ENCODE results near the gene ARHGDIB.

Gene ARHGDIB

GRCh38 chr12:14975457-14975856 is 14.1 kb upstream of the ARHGDIB start:
- H3K36me3 ChIP-seq (ENCODE audit: control insufficient read depth in 4 of 4, insufficient read depth in 4 of 4, low read length in 3 of 4) = no peaks in the 10 kb centered on the region
- H3K27ac ChIP-seq (ENCODE audit: insufficient read depth in 1 of 2, low read depth in 1 of 2, low read length in 2 of 2, poor library complexity in 1 of 2, severe bottlenecking in 2 of 2) = no peak overlapping the region
- peaks cover 0 to 42% (median 18%) of the 10 kb centered on the region in 4 experiments for H3K4me1 ChIP-seq (ENCODE audit: control extremely low read depth in 1 of 4, control insufficient read depth in 4 of 4, insufficient read depth in 4 of 4, low read length in 3 of 4)
- CTCF ChIA-PET = interaction anchor here (1.2 to 1.8 kb wide), 2 partner anchors 9 to 14 kb away, joined by 3 to 5 read pairs; partner anchors contain the start of gene ARHGDIB
- 67% methylated on average over 3 of the region's 4 CpGs for WGBS (ENCODE audit: insufficient coverage)
- no peaks in the 10 kb centered on the region for H3K9me3 ChIP-seq (ENCODE audit: control extremely low read depth in 1 of 5, control insufficient read depth in 4 of 5, insufficient read depth in 2 of 5, low read depth in 1 of 5, low read length in 4 of 5)
- POLR2A ChIA-PET = no interaction called here
- DNase-seq = no peak
- no peaks in the 10 kb centered on the region for H3K27me3 ChIP-seq (replicated peaks in 2 of 5; ENCODE audit: control insufficient read depth in 4 of 5, insufficient read depth in 5 of 5, low read length in 4 of 5)
- H3K4me3 ChIP-seq (ENCODE audit: control insufficient read depth in 1 of 7, extremely low read depth in 1 of 7, insufficient read depth in 4 of 7, low read depth in 2 of 7, low read length in 6 of 7) = no peak overlapping the region

- Histone ChIP-seq H3K4me1 (ENCODE audit: control extremely low read depth in 1 of 4, control insufficient read depth in 4 of 4, insufficient read depth in 4 of 4, low read length in 3 of 4) (peaks cover 0 to 35% (median 13%) of the 10 kb centered on the region in 4 experiments), H3K9me3 (ENCODE audit: control extremely low read depth in 1 of 5, control insufficient read depth in 4 of 5, insufficient read depth in 2 of 5, low read depth in 1 of 5, low read length in 4 of 5) (no peaks in the 10 kb centered on the region), H3K27ac (ENCODE audit: insufficient read depth in 1 of 2, low read depth in 1 of 2, low read length in 2 of 2, poor library complexity in 1 of 2, severe bottlenecking in 2 of 2) (no peak overlapping the region), H3K36me3 (ENCODE audit: control insufficient read depth in 4 of 4, insufficient read depth in 4 of 4, low read length in 3 of 4) (no peaks in the 10 kb centered on the region), H3K27me3 (replicated peaks in 2 of 5; ENCODE audit: control insufficient read depth in 4 of 5, insufficient read depth in 5 of 5, low read length in 4 of 5) (no peaks in the 10 kb centered on the region), H3K4me3 (ENCODE audit: control insufficient read depth in 1 of 7, extremely low read depth in 1 of 7, insufficient read depth in 4 of 7, low read depth in 2 of 7, low read length in 6 of 7) (no peak overlapping the region)
- POLR2A ChIA-PET = interaction anchor here (1.4 kb wide), 1 partner anchor 13 kb away, joined by 3 read pairs; no protein-coding TSS in a partner anchor
- 100% methylated on average over 3 of the region's 3 CpGs for WGBS (ENCODE audit: insufficient coverage)
- CTCF ChIA-PET = interaction anchor here (0.7 to 1.8 kb wide), 2 partner anchors 12 to 13 kb away, joined by 3 to 5 read pairs; partner anchors contain the start of gene ARHGDIB
- DNase-seq = no peak
Measured at GRCh38 chr12:14974633-14975032, 13.2 kb upstream of the ARHGDIB start.

- ChIA-PET CTCF (interaction anchor here (1.2 to 2.1 kb wide), 3 partner anchors 11 to 20 kb away, joined by 3 to 10 read pairs (median 6); no protein-coding TSS in a partner anchor), POLR2A (no interaction called here)
Measured at GRCh38 chr12:14972816-14973215, 11.4 kb upstream of the ARHGDIB start, which contains the start of gene PDE6H. Gene PDE6H (plus strand): TSS chr12:14973042. CDS start chr12:14978013, 4,971 bp downstream.

GRCh38 chr12:14970473-14970872 is 9.1 kb upstream of the ARHGDIB start:
- WGBS (ENCODE audit: insufficient coverage) = 77% methylated on average over 3 of the region's 4 CpGs
- Histone ChIP-seq H3K27ac (ENCODE audit: insufficient read depth in 1 of 2, low read depth in 1 of 2, low read length in 2 of 2, poor library complexity in 1 of 2, severe bottlenecking in 2 of 2) (no peak overlapping the region), H3K27me3 (replicated peaks in 2 of 5; ENCODE audit: control insufficient read depth in 4 of 5, insufficient read depth in 5 of 5, low read length in 4 of 5) (no peaks in the 10 kb centered on the region), H3K4me1 (ENCODE audit: control extremely low read depth in 1 of 4, control insufficient read depth in 4 of 4, insufficient read depth in 4 of 4, low read length in 3 of 4) (peaks cover 7 to 31% (median 14%) of the 10 kb centered on the region in 4 experiments), H3K9me3 (ENCODE audit: control extremely low read depth in 1 of 5, control insufficient read depth in 4 of 5, insufficient read depth in 2 of 5, low read depth in 1 of 5, low read length in 4 of 5) (no peaks in the 10 kb centered on the region), H3K36me3 (ENCODE audit: control insufficient read depth in 4 of 4, insufficient read depth in 4 of 4, low read length in 3 of 4) (no peaks in the 10 kb centered on the region), H3K4me3 (ENCODE audit: control insufficient read depth in 1 of 7, extremely low read depth in 1 of 7, insufficient read depth in 4 of 7, low read depth in 2 of 7, low read length in 6 of 7) (no peak overlapping the region)
- peak in 1 of 3 donors; percentile 44 for DNase-seq
- ChIA-PET POLR2A (no interaction called here), CTCF (interaction anchor here (1.3 kb wide), 1 partner anchor 199 kb away, joined by 3 read pairs; a partner anchor contains a TSS)

More at GRCh38 chr12:14972816-14973215, 11.4 kb upstream of the ARHGDIB start, which contains the start of gene PDE6H:
- H3K4me3 ChIP-seq (ENCODE audit: control insufficient read depth in 1 of 7, extremely low read depth in 1 of 7, insufficient read depth in 4 of 7, low read depth in 2 of 7, low read length in 6 of 7) = no peak within 1 kb of the TSS
- no peaks in the 10 kb centered on the region for H3K36me3 ChIP-seq (ENCODE audit: control insufficient read depth in 4 of 4, insufficient read depth in 4 of 4, low read length in 3 of 4)
- WGBS (ENCODE audit: insufficient coverage) = 96% methylated on average over 2 of the region's 2 CpGs
- peaks cover 0 to 26% (median 10%) of the 10 kb centered on the region in 4 experiments for H3K4me1 ChIP-seq (ENCODE audit: control extremely low read depth in 1 of 4, control insufficient read depth in 4 of 4, insufficient read depth in 4 of 4, low read length in 3 of 4)
- DNase-seq = no peak
- no peaks in the 10 kb centered on the region for H3K27me3 ChIP-seq (replicated peaks in 2 of 5; ENCODE audit: control insufficient read depth in 4 of 5, insufficient read depth in 5 of 5, low read length in 4 of 5)
- no peaks in the 10 kb centered on the region for H3K9me3 ChIP-seq (ENCODE audit: control extremely low read depth in 1 of 5, control insufficient read depth in 4 of 5, insufficient read depth in 2 of 5, low read depth in 1 of 5, low read length in 4 of 5)
- no peak within 1 kb of the TSS for H3K27ac ChIP-seq (ENCODE audit: insufficient read depth in 1 of 2, low read depth in 1 of 2, low read length in 2 of 2, poor library complexity in 1 of 2, severe bottlenecking in 2 of 2)

- no peaks in the 10 kb centered on the region for H3K36me3 ChIP-seq (ENCODE audit: control insufficient read depth in 4 of 4, insufficient read depth in 4 of 4, low read length in 3 of 4)
- H3K27ac ChIP-seq (ENCODE audit: insufficient read depth in 1 of 2, low read depth in 1 of 2, low read length in 2 of 2, poor library complexity in 1 of 2, severe bottlenecking in 2 of 2) = no peak overlapping the region
- H3K4me3 ChIP-seq (ENCODE audit: control insufficient read depth in 1 of 7, extremely low read depth in 1 of 7, insufficient read depth in 4 of 7, low read depth in 2 of 7, low read length in 6 of 7) = no peak overlapping the region
- H3K4me1 ChIP-seq (ENCODE audit: control extremely low read depth in 1 of 4, control insufficient read depth in 4 of 4, insufficient read depth in 4 of 4, low read length in 3 of 4) = peaks cover 11 to 34% (median 22%) of the 10 kb centered on the region in 4 experiments
- WGBS (ENCODE audit: insufficient coverage) = 43% methylated on average over 2 of the region's 3 CpGs
- H3K9me3 ChIP-seq (ENCODE audit: control extremely low read depth in 1 of 5, control insufficient read depth in 4 of 5, insufficient read depth in 2 of 5, low read depth in 1 of 5, low read length in 4 of 5) = no peaks in the 10 kb centered on the region
- no peak for DNase-seq
- ChIA-PET CTCF (interaction anchor here (1.8 to 2.0 kb wide), 3 partner anchors 9 to 27 kb away, joined by 5 to 7 read pairs (median 6); no protein-coding TSS in a partner anchor), POLR2A (no interaction called here)
- H3K27me3 ChIP-seq (replicated peaks in 2 of 5; ENCODE audit: control insufficient read depth in 4 of 5, insufficient read depth in 5 of 5, low read length in 4 of 5) = no peaks in the 10 kb centered on the region
Measured at GRCh38 chr12:14968478-14968877, 7.1 kb upstream of the ARHGDIB start.

GRCh38 chr12:14965221-14965620 is 3.8 kb upstream of the ARHGDIB start:
- Histone ChIP-seq H3K9me3 (ENCODE audit: control extremely low read depth in 1 of 5, control insufficient read depth in 4 of 5, insufficient read depth in 2 of 5, low read depth in 1 of 5, low read length in 4 of 5) (no peaks in the 10 kb centered on the region), H3K4me3 (ENCODE audit: control insufficient read depth in 1 of 7, extremely low read depth in 1 of 7, insufficient read depth in 4 of 7, low read depth in 2 of 7, low read length in 6 of 7) (no peak overlapping the region), H3K4me1 (ENCODE audit: control extremely low read depth in 1 of 4, control insufficient read depth in 4 of 4, insufficient read depth in 4 of 4, low read length in 3 of 4) (peaks cover 23 to 54% (median 36%) of the 10 kb centered on the region in 4 experiments), H3K27ac (ENCODE audit: insufficient read depth in 1 of 2, low read depth in 1 of 2, low read length in 2 of 2, poor library complexity in 1 of 2, severe bottlenecking in 2 of 2) (peak overlapping the region in 1 of 2 experiments; percentile 6), H3K27me3 (replicated peaks in 2 of 5; ENCODE audit: control insufficient read depth in 4 of 5, insufficient read depth in 5 of 5, low read length in 4 of 5) (no peaks in the 10 kb centered on the region), H3K36me3 (ENCODE audit: control insufficient read depth in 4 of 4, insufficient read depth in 4 of 4, low read length in 3 of 4) (no peaks in the 10 kb centered on the region)
- DNase-seq = no peak
- WGBS (ENCODE audit: insufficient coverage) = 100% methylated on average over 1 of the region's 2 CpGs
- CTCF ChIA-PET = interaction anchor here (1.0 to 1.3 kb wide), 4 partner anchors 13 to 137 kb away, joined by 3 to 5 read pairs (median 3); no protein-coding TSS in a partner anchor
- POLR2A ChIA-PET = no interaction called here

GRCh38 chr12:14964406-14964805 is 3.0 kb upstream of the ARHGDIB start:
- no peak overlapping the region for H3K4me3 ChIP-seq (ENCODE audit: control insufficient read depth in 1 of 7, extremely low read depth in 1 of 7, insufficient read depth in 4 of 7, low read depth in 2 of 7, low read length in 6 of 7)
- POLR2A ChIA-PET = no interaction called here
- DNase-seq = no peak
- no peaks in the 10 kb centered on the region for H3K27me3 ChIP-seq (replicated peaks in 2 of 5; ENCODE audit: control insufficient read depth in 4 of 5, insufficient read depth in 5 of 5, low read length in 4 of 5)
- H3K27ac ChIP-seq (ENCODE audit: insufficient read depth in 1 of 2, low read depth in 1 of 2, low read length in 2 of 2, poor library complexity in 1 of 2, severe bottlenecking in 2 of 2) = peak overlapping the region; percentile 25 to 47
- WGBS (ENCODE audit: insufficient coverage) = 78% methylated on average over 1 of the region's 2 CpGs
- H3K4me1 ChIP-seq (ENCODE audit: control extremely low read depth in 1 of 4, control insufficient read depth in 4 of 4, insufficient read depth in 4 of 4, low read length in 3 of 4) = peaks cover 31 to 62% (median 44%) of the 10 kb centered on the region in 4 experiments
- no peaks in the 10 kb centered on the region for H3K9me3 ChIP-seq (ENCODE audit: control extremely low read depth in 1 of 5, control insufficient read depth in 4 of 5, insufficient read depth in 2 of 5, low read depth in 1 of 5, low read length in 4 of 5)
- peaks cover 0 to 7% (median 0%) of the 10 kb centered on the region in 4 experiments for H3K36me3 ChIP-seq (ENCODE audit: control insufficient read depth in 4 of 4, insufficient read depth in 4 of 4, low read length in 3 of 4)
- CTCF ChIA-PET = interaction anchor here (1.0 to 1.3 kb wide), 5 partner anchors 14 to 136 kb away, joined by 3 to 5 read pairs (median 3); no protein-coding TSS in a partner anchor
